Kidney (tissue), 14 donors: ENCODE data around the gene ENPP5. TPM values are rescaled to one million over a fixed set of nuclear protein-coding genes. Genes with fewer than 3 reads are reported as not detected.

ENCODE experiments used
- DNase-seq, 5 donors: peaks; one replicate each; pipeline ENCODE4 v3.0.0-alpha.2; 2013 to 2020
- FAIRE-seq: peaks from 2 replicates; lab custom pipeline; 2012; peaks lifted over from hg19 to GRCh38; lab: Jason Lieb, UNC
- H3K27ac ChIP-seq, 2 donors: one replicate each; pipeline ENCODE4 v1.7.0; 2013; ENCODE audit warnings: low read depth in 2 of 2, low read length in 2 of 2, inconsistent platforms in 1 of 2
- H3K27me3 ChIP-seq: one replicate; pipeline ENCODE4 v1.7.1; 2013; ENCODE audit warnings: low read length, inconsistent platforms; ENCODE audit not compliant: control insufficient read depth, insufficient read depth
- H3K36me3 ChIP-seq, 3 donors: one replicate each; pipeline versions ENCODE4 v1.7.0 to v1.7.1; 2013; ENCODE audit warnings: low read length in 3 of 3, control low read depth in 1 of 3, inconsistent platforms in 1 of 3; ENCODE audit not compliant: insufficient read depth in 3 of 3, control insufficient read depth in 2 of 3
- H3K4me1 ChIP-seq, 3 donors: one replicate each; pipeline versions ENCODE4 v1.7.0 to v1.7.1; 2013; ENCODE audit warnings: low read length in 3 of 3, inconsistent platforms in 1 of 3, low read depth in 1 of 3; ENCODE audit not compliant: control insufficient read depth in 2 of 3, insufficient read depth in 2 of 3
- H3K4me3 ChIP-seq, 3 donors: one replicate each; pipeline versions ENCODE4 v1.7.0 to v1.8.1; 2013; ENCODE audit warnings: low read length in 3 of 3, control low read depth in 1 of 3, inconsistent platforms in 1 of 3
- H3K9ac ChIP-seq, 3 donors: one replicate each; pipeline versions ENCODE4 v1.7.0 to v1.7.1; 2013; ENCODE audit warnings: low read length in 3 of 3, control low read depth in 1 of 3, inconsistent platforms in 1 of 3
- H3K9me3 ChIP-seq, 3 donors: one replicate each; pipeline versions ENCODE4 v1.7.0 to v1.7.1; 2013; ENCODE audit warnings: low read length in 3 of 3, control low read depth in 1 of 3, inconsistent platforms in 1 of 3; ENCODE audit not compliant: control insufficient read depth in 2 of 3, insufficient read depth in 1 of 3
- CTCF ChIP-seq: IDR thresholded peaks from 3 replicates; pipeline ENCODE4 v1.5.1; 2012; ENCODE audit warnings: mild to moderate bottlenecking, moderate library complexity, borderline replicate concordance; ENCODE audit not compliant: insufficient read depth; ENCODE audit errors: extremely low read depth
- intact Hi-C: fragments of 100-400 bp; cut with DNase I; formaldehyde crosslinking; loops from one replicate; pipeline ENCODE4 v1.11.1; 2022
- polyA plus RNA-seq: library from polyadenylated mRNA; stranded (reverse); fragments of 350-450 nt; fragmentation: Illumina TruSeq; extraction: RNeasy Lipid Tissue Mini Kit (QIAGEN cat#74804); gene quantifications from one replicate; pipeline ENCODE4 v1.2.3, GENCODE V29; 2014; ENCODE audit warnings: low read depth, low replicate concordance; ENCODE audit not compliant: insufficient read depth
- total RNA-seq: library from RNA; stranded (reverse); fragmentation: NEBNext Ultra II Directional; extraction: Animal tissue kit (Norgen Biotek cat#: 25700); gene quantifications from one replicate; pipeline ENCODE4 v1.2.1, GENCODE V29; 2021
- donor health status: control.
- donor health status: control.
- donor health status: control.
- donor health status: control.
- donor health status: control.
- donor health status: DM: yes; HTN: yes; CAD: no.
- donor health status: Normal renal cell carcinoma (clear cell type).

Gene ENPP5
- total and polyA plus RNA-seq, 2 donors from 2014 or later = 21.5 to 22.9 TPM

GRCh38 chr6:46137387-46137786 lies 33.4 kb downstream of the ENPP5 start:
- no peak for DNase-seq
- TF ChIP-seq CTCF = no peak
- no peak overlapping the region for H3K27ac ChIP-seq
- H3K4me1 ChIP-seq = peaks cover 0 to 7% (median 0%) of the 10 kb centered on the region in 3 donors
- intact Hi-C loops = no loop called here
- H3K27me3 ChIP-seq = no peaks in the 10 kb centered on the region
- H3K9ac ChIP-seq = no peak overlapping the region
- H3K36me3 ChIP-seq = no peaks in the 10 kb centered on the region
- no peak overlapping the region for H3K4me3 ChIP-seq
- FAIRE-seq = no peak
- H3K9me3 ChIP-seq = no peaks in the 10 kb centered on the region

- FAIRE-seq = no peak
- Histone ChIP-seq H3K4me3 (no peak overlapping the region), H3K27me3 (no peaks in the 10 kb centered on the region), H3K27ac (no peak overlapping the region), H3K4me1 (peaks cover 0 to 7% (median 0%) of the 10 kb centered on the region in 3 donors), H3K36me3 (no peaks in the 10 kb centered on the region), H3K9ac (no peak overlapping the region), H3K9me3 (no peaks in the 10 kb centered on the region)
- TF ChIP-seq CTCF = no peak
- intact Hi-C loops = no loop called here
- no peak for DNase-seq
Measured at GRCh38 chr6:46136831-46137230, 33.9 kb downstream of the ENPP5 start.

- FAIRE-seq = no peak
- H3K27me3 ChIP-seq = no peaks in the 10 kb centered on the region
- intact Hi-C loops = no loop called here
Measured at GRCh38 chr6:46135176-46135575, 35.6 kb downstream of the ENPP5 start.

More at GRCh38 chr6:46135176-46135575, 35.6 kb downstream of the ENPP5 start:
- no peak overlapping the region for H3K4me3 ChIP-seq
- no peak for DNase-seq
- no peak for TF ChIP-seq CTCF
- peaks cover 0 to 9% (median 0%) of the 10 kb centered on the region in 3 donors for H3K4me1 ChIP-seq
- no peak overlapping the region for H3K27ac ChIP-seq
- no peak overlapping the region for H3K9ac ChIP-seq
- H3K36me3 ChIP-seq = no peaks in the 10 kb centered on the region
- no peaks in the 10 kb centered on the region for H3K9me3 ChIP-seq
